Pulmonary artery endothelial cell (primary cell): Measurements from ENCODE around the gene FTCDNL1. TPM values are rescaled to one million over a fixed set of nuclear protein-coding genes. Genes with fewer than 3 reads are reported as not detected.

ENCODE experiments used
- DNase-seq: peaks from one replicate; pipeline ENCODE4 v3.0.0-alpha.2; 2011; ENCODE audit warnings: low read depth, low spot score
- total RNA-seq: library from RNA; depleted of rRNA; stranded (reverse); fragments of >200 nt; gene quantifications from 2 replicates; pipeline ENCODE4 v1.2.3, GENCODE V29; 2014

Gene FTCDNL1
- total RNA-seq, 1 donor from 2014 or later: 0.73 TPM

DNA sequence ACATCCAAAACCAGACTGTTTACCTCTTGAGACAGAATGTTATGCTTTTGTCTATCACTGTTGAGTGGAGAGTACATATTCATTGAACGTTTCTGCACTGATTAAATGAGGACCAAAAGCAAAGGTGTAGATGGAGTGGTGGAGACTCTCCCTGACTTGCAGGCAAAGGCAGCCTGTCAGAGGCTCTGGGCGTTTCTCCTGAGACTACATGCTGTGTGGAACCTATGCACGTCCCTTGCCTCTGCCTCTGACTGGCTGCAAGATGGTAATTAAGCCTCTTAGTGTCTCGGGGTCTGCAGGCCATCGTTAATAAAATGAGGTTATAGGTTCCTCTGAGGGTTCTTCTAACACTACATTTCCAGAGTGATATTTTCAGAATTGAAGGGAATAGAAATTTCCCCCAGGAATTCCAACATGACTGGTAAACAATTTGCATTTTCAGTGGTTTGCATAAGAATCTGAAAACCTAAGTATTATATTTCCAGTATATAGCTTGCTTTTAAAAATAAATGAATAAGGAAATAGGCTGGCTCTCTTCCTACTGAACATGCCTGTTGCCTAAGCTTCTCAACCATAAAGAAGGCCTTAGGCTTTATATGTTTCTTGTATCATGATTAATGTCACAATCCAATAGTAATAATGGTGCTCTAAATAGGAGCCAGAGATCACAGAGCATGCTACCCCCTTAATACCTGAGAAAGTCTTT lies 107.4 kb downstream of the FTCDNL1 start:
- no peak for DNase-seq

DNA sequence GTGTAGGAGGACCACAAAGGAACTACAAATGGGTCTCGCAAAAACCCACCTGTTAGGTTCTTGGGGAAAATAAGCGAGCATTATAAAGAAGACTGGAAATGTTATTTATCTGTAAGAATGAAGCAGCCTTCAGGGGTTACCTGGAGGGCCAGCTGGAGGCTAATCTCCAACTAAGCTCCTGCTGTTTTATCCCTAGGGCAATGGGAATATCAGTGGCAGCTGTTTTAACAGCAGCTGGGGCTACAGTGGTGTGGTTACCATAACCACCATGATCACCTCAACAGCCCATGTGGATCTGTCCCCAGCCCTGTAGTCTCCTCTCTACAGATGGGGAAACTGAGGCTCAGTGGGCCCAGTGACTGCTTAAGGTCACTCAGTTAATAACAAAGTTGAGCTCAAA lies 108.1 kb downstream of the FTCDNL1 start:
- no peak for DNase-seq

DNA sequence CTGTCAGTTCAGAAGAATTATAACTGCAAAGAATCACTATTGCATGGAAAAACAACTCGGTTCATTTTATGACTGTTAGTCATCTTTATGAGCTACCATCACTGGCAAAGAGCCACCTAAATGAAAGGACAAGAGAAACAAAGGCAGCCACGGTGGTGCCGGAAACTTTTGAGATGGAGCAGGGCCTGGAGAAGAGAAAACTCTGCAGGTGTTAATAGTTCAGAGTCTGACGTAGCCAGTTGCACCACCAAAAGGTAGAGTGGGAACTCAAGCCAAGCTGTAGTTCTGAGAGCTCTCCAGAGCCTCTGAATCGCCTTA lies 110.9 kb downstream of the FTCDNL1 start:
- DNase-seq: no peak

DNA sequence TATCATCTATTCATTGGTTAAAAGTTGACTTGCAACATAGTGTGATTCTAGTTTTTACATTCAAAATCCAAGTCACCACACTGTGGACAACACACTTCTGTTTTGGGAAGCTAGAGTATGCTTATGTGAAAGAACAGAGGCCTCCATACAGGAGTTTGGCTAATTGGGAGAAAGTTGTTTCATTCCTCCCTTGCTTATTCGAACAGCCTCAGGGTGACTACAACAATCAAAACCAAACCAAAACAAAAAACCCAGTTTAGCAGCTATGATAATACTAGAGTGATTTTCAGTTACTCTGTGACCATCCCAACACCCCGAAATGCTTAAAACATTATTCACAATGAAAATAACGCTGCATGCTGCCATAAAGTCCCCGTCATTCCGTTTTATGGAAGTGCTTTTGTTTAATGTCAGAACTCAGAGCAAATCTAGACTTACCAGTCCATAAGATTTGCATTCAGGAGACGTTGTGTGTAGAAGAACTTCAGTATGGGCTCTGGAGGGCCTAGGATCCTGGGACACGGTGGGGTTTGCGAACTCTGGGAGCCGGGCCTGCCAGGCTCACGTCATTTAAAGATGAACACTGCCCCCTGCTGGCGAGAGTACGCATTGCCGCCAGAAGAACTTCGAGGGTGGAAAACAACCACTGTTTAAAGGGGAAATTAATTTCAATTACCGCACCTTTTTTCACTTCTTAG lies 111.4 kb downstream of the FTCDNL1 start:
- DNase-seq: peak; percentile 8

DNA sequence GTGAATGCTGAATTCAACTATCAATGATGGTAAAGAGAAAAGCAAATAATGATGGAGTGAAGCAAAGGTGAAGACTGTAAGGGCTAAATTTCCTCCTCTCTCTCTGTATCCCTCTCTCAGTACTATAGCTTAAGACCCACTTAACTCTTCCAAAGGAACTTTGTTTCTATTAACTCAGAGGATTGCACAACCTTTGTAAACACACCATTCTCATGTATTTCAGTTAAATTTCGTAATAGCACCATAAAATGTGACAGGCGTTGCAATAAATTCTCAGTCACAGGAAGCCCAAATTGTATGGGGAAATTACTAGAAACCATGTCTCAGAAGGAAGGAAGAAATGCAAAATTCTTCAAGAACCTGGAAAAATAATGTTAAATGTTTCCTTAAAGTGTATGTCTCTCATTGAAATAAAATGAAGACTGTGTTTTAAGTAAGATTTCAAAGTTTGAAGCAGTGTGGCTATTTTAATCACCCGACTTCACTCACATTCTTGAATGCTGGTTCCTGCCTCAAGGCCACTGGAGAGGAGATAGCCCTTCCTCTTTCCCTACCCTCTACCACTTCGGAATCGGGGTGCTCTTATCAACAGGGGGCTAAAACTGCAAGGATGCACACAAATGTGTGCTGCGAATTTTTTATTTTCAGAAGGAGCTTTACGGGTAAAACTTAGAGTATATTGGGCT lies 112.1 kb downstream of the FTCDNL1 start:
- DNase-seq: no peak

DNA sequence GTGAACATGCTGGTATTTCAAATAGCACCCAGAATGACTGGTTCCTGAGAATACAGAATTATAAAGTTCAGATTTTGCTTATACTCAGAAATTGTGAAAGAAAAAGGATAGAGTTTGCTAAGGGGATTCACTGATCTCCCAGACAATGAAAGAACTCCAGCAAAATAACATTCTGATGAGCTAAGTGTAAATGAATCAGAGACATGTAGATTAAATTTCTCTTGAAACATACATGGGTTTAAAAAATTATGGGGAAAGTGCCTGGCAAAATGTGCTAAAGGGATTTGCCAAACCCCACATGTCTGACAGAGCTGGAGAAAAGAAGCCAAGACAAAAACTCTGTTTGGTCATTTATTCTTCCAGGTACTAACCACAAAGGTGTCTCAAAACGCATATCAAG lies 116.3 kb downstream of the FTCDNL1 start:
- no peak for DNase-seq

DNA sequence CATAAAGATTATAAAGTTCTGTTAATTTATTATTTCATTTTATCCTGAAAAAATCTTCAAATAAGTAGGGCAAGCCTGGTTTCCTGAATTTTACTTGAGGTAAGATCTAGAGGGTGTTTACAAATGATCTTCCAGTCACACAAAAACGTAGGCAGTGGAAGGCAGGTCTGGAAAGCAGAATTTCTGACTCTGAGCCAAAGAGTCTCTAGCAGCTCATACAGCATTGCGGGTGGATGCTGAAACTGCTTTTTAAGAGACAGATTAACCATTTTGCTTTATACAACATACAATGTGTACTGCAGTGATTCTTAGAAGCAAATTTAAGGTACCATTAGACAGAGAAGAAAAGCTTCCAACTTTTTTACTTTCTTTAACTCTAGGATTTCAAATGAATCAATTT lies 117.0 kb downstream of the FTCDNL1 start:
- DNase-seq: no peak

DNA sequence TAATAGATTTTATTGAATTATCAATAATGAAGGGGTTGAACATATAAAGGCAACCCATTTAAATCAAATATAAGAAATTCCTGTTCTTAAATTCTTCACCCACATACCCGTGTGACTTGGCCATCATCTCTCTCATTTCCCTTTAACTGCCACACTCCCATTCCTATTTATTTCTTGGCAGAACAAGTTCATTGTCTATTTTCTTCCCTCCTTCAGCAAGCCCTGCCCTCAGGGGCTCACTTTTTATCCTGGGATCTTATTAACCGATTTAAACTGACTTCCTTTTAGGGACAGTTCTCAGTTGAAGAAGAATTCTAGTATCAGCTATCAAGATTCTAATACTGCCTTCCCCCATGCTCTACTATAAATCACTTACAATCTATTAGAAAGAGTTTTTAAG lies 123.2 kb downstream of the FTCDNL1 start:
- DNase-seq: no peak

DNA sequence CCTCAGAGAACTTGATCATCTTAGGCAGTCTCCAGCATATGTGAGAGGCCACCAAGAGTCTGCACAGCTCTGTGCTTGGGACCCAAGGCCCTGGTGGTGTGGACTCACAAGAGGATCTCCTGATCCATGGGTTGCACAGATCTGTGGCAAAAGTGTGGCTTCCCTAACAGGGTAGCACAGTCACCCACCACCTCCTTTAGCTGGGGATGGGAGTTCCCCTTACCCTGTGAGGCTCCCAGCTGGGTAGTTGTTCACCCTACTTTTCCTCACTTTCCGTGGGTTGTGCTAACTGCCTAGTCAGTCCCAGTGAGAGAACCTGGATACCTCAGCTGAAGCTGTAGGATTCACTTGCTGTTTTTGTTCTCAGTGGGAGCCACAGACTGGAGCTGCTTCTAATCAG lies 123.7 kb downstream of the FTCDNL1 start:
- DNase-seq: no peak

DNA sequence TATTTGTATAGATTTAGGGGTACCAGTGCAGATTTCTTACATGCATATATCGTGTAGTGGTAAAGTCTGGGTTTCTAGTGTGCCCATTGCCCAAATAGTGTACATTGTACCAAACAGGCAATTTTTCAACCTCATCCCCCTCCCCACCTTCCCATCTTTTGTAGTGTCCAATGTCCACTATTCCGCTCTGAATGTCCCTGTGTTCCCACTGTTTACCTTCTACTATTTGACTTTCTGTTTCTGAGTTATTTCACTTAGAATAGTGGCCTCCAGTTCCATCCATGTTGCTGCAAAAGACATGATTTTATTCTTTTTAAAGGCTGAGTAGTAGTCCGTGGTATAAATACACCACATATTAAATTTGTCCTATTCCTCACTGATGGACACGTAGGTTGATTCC lies 132.9 kb downstream of the FTCDNL1 start:
- no peak for DNase-seq

DNA sequence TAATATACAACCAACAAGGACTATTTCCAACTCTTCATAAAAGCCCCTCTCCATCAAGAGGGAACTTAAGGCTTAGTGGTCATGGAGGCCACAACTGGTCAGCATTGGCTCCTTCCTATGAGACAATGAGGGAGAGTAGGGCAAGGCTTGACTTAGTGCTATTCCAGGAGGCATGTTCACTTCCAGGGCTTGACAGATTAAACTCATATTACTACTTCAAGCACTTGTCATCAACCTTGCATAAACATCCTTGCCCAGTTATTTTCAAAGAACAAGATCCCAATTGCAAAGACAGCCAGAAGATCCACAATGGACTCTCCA lies 133.4 kb downstream of the FTCDNL1 start:
- DNase-seq: no peak

DNA sequence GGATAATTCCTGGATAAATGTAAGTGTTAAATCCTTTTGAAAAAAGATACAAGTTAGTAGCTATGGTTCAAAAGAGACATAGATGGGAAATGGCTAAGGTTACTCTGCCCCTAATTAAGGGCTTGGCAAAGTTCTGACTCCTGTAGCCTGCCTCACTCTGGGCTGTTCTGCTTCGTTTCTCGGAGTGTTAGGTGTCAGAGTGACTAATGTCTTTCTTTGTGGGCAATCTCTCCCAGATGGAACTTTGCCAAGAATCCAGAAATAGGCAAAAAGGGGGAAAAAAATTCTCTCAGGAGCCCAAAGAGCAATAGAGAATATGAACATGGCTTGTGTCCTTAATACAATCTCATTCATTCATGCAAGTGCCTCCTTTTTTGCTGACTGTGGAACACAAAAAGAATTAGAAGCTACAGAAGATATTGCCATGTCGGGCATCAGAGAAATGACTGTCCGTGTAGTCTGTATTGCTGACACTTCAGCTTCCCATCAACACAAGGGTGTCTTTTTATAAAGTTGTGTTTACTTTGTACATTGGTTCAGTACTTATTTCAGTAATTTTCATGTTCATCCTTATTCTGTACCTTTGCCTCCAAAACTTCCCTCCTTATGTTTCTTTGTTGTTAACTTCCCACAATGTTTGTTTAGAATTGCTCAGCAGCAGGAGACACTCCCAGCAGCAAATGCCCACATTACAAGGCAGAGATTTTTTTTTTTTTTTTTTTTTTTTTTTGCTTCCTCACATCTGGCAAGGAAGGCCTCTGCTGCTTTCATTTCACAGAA lies 134.0 kb downstream of the FTCDNL1 start:
- no peak for DNase-seq

DNA sequence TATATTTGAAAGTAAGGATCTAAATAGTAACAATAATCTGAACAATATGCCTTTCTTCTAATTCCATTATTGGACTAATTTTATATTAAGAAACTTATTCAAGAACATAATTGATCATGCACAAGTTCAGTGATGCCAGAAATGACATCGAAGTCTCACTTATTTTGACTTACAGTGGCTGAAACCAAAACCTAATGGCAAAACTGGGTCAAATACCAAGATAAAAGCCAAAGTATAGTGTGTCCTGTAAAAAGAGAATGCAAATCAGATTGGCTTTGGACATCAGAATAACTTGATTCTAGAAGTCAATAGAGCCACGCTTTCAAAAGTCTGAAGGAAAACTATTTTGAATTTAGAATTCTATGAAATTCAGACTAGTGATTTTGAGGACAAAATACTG lies 137.2 kb downstream of the FTCDNL1 start:
- no peak for DNase-seq

DNA sequence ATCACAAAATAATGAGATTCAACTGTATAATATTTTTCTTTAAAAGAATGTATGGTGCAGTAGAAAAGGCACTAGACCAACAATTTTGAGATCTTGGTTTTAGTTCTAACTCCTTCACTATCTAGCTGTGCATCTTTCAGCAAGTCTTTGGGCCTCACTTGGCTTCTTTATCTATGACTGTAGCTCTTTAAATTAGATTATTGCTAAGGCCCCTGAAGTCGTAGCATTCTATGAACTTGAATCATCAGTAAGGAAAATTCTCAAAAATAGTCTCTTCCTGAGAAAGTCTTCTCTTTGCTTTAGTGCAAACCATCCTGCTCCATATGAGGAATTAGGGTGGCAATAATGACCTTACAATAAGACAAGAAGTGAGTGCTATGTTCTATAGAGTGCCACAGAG lies 140.4 kb downstream of the FTCDNL1 start:
- DNase-seq: no peak

Other genes with a start within 250 kb of the FTCDNL1 start
- 12.0 and 15.0 TPM in 2 replicates for gene C2orf69, start 60.1 kb upstream of the FTCDNL1 start, total RNA-seq
- 4.8 and 6.8 TPM in 2 replicates for gene TYW5, start 104.3 kb upstream of the FTCDNL1 start, total RNA-seq
- 27.1 and 30.3 TPM in 2 replicates for gene MAIP1, start 104.4 kb upstream of the FTCDNL1 start, total RNA-seq